ENCODE measurements around the gene DMWD. TPM values are rescaled to one million over a fixed set of nuclear protein-coding genes. Genes with fewer than 3 reads are reported as not detected.

DMWD gene, protein sequence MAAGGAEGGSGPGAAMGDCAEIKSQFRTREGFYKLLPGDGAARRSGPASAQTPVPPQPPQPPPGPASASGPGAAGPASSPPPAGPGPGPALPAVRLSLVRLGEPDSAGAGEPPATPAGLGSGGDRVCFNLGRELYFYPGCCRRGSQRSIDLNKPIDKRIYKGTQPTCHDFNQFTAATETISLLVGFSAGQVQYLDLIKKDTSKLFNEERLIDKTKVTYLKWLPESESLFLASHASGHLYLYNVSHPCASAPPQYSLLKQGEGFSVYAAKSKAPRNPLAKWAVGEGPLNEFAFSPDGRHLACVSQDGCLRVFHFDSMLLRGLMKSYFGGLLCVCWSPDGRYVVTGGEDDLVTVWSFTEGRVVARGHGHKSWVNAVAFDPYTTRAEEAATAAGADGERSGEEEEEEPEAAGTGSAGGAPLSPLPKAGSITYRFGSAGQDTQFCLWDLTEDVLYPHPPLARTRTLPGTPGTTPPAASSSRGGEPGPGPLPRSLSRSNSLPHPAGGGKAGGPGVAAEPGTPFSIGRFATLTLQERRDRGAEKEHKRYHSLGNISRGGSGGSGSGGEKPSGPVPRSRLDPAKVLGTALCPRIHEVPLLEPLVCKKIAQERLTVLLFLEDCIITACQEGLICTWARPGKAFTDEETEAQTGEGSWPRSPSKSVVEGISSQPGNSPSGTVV
- total RNA-seq (2014; rRNA removed; shearing (Covaris generic)) = 24.3 and 26.7 TPM in 2 replicates
- polyA plus RNA-seq (2015; cell fraction: cytosol; rRNA removed) = 36.6 and 52.2 TPM in 2 replicates
- polyA plus RNA-seq (2015; cell fraction: nucleus; rRNA removed) = 53.8 and 61.7 TPM in 2 replicates

DNA sequence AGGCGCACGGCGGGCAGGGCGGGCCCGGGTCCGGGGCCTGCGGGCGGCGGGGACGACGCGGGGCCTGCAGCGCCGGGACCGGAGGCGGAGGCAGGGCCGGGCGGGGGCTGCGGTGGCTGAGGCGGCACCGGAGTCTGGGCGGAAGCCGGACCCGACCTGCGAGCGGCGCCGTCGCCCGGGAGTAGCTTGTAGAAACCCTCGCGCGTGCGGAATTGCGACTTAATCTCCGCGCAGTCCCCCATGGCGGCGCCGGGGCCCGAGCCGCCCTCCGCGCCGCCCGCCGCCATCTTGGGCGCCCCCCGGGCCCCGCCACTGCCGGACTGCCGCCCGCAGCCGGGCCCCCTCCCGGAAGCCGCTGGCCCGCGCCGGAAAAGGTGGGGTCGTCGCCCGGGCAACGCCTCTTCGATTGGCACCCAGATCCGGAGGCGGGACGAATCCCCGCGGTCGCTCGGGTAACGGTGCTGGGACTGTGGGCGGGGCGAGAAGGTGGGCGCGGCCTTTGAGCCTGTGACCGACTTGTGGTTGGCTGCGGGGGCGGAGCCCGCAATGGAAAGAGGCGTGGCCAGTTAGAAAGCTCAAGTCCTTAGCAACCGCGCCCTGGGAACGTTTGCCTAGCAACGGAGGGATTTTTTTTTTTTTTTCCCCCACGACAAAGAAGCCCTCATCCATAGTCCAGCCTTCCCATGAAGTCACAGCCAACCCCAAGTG lies at the start of gene DMWD:
TSS of gene DMWD (minus strand) at position 376 of the 708 bp plus-strand sequence. CDS start at position 287, 89 bp downstream.
- in situ Hi-C loops (cut with HindIII; ENCODE audit: low pct_unique_long_range_greater_than_20kb, low sequenced_read_pairs) = no loop called here
- peak; percentile 98 for DNase-seq (ENCODE audit: low read depth, low spot score)

DNA sequence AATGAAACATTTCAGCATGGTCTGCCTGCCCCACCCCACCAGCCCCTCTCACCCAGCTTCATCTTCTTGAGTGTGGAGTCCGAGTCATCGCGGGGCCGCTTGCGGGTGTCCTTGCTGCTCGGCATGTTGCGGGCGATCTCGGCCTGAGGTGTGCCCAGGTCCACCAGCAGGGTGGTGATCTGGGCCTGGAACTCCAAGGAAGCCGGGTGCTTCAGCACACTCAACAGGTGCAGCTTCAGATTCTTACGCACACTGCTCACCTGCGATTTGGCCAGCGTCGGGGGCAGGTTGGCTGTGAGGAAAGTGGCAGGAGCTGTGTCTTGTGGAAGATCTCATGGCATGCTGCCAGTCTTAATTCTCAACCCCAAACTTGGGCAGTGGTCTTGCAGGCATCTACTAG lies 49.6 kb upstream of the DMWD start:
- DNase-seq (ENCODE audit: low read depth, low spot score) = no peak

DNA sequence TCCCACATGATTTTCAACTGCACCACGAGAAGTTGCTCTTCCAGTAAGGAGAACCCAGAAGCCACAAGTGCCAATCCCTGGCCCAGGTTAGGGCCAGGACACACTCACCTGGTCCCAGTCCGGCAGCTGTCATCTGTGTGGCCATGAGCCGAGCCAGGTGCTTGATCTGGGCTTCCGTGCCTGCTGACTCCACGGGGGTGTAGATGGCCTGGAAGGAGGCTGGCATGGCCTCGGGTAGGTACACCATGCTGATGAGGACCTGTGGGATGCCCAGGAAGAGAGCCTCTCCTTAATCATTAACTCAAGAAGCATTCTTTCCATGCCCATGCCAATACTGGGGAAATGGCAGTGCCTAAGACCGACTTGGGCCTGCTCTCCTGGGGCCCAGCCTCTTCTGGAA lies 42.3 kb upstream of the DMWD start:
- in situ Hi-C loops (cut with HindIII; ENCODE audit: low pct_unique_long_range_greater_than_20kb, low sequenced_read_pairs) = no loop called here
- DNase-seq (ENCODE audit: low read depth, low spot score) = no peak

More for the DNA sequence above, 49.6 kb upstream of the DMWD start:
- in situ Hi-C loops (cut with HindIII; ENCODE audit: low pct_unique_long_range_greater_than_20kb, low sequenced_read_pairs) = no loop called here

DNA sequence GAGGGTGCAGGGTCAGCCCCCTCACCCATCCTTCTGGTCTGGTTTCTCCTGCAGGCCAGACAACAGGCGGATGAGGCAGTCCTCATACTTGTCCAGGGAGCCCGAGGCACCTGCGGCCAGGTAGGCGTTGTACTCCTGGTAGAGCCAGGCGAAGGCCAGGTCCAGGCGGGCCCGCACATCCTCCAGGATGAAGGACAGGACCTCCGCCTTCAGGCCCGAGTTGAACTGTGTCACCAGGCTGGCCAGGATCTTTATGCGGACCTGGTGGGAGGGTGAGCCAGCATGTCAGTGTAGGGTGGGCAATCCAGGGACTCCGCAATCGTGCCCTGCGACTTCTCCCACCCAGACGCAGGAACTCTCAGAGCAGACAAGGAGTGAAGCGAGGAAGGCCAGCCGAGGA lies 36.3 kb upstream of the DMWD start:
- in situ Hi-C loops (cut with HindIII; ENCODE audit: low pct_unique_long_range_greater_than_20kb, low sequenced_read_pairs) = no loop called here
- no peak for DNase-seq (ENCODE audit: low read depth, low spot score)

DNA sequence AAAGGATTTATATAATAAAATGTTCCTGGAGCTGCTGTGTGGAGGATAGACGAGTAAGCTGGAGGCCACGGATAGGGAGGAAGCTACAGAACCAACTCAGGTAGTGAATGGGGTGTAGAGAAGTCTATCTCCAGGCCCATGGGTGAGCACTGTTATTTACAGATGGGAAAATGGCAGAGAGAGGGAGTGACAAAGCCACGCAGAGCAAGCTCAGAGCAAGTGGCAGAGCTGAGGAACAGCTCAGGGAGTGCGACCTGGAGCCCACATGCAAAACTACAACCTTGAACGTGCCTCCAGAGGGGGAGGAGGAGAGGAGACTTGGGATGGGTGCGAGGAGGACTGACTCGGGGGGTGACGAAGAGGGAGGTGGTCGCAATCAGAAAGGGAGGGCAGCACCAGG lies 35.9 kb upstream of the DMWD start:
- no peak for DNase-seq (ENCODE audit: low read depth, low spot score)
- in situ Hi-C loops (cut with HindIII; ENCODE audit: low pct_unique_long_range_greater_than_20kb, low sequenced_read_pairs) = no loop called here

DNA sequence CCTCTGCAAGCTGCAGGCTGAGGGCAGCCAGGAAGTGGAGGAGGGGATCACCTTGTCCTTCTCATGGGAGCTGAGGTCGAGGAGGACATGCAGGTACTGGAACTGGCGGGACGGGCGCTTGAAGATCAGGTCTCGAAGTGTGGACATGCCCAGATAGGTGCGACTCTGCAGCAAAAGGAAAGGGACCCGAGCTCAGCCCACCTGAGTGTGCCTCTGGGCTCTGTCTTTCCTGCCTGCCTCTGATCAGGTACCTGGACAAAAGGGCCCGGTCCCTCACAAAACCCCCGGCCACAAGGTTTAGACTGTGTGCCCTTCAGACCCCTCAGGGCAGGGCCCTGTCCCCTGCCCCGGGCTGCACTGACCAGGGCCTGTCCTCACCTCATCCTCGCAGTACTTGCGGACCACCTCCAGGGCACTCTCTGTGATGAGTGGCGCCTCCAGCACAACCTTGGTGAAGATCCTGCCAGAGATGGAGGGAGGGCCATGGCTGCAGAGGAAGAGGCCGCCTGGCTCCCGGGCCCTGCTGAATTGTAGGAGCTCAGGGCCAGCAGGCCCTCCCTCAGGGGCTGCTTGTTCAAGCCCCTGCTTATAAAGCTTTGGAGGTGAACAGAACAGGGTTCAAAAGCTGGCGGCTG lies 34.9 kb upstream of the DMWD start:
- no peak for DNase-seq (ENCODE audit: low read depth, low spot score)
- in situ Hi-C loops (cut with HindIII; ENCODE audit: low pct_unique_long_range_greater_than_20kb, low sequenced_read_pairs) = no loop called here

DNA sequence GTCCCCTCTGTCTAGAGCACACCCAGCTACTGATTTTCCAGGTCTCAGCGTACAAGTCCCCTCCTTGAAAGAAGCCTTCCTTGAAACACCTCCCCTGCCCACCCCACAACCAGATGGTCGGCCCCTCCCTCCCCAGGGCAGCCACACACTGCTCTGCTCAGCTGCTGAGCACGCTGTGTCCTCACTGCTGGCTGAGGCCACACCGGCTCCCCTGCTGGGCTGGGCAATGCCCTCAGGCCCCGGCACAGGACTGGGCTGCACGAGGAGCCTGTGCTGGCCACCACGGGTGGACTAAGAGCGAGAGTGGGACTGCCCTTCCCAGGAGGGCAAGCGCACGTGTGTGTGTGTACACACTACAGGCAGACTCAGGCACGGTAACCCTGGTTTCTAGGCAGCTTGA lies 34.3 kb upstream of the DMWD start:
- no peak for DNase-seq (ENCODE audit: low read depth, low spot score)
- in situ Hi-C loops (cut with HindIII; ENCODE audit: low pct_unique_long_range_greater_than_20kb, low sequenced_read_pairs) = no loop called here

DNA sequence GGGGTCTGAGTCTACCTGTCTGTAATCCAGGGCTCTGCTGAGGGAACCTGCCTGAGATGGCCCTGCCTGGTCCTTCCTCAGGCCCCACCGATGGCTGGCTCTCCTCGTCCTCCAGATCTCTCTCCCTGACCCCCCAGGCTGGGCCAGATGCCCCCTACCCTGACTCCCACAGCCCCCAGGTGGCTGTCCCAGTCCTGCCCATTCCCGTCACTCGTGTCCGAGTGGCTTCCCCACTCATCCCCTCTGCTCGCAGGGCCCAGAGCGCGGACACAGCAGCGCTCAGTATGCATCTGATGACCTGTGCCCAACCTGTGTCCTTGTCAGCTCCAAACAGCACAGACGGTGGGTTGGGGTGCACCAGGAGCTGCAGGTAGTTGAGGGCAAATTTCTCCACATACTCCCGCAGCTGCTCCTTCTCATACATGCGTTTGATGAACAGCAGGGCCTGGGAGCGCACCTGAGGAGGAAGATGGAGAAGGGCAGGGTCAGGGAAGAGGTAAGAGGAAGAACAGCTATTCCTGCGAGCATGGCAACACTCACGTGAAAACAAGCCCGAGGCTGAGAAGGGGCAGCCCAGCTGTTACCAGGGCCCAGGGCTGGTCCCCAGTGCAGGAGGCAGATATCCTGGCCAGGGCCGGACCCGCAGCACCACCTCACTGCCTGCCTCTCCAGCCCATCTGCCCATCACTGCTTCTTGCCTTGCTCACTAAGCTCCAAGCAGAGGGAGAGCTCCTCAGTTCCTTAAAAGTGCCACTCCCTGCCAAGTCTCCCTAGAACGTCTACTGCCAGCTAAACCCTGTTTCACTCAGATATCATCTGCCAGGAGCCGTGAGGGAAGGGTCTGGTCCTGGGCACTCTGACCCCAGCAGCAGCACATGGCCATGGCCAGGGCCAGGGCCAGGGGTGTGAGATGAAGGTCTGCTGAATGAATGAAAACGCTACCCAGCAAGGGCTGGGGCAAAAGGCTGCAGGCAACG lies 33.6 kb upstream of the DMWD start:
- in situ Hi-C loops (cut with HindIII; ENCODE audit: low pct_unique_long_range_greater_than_20kb, low sequenced_read_pairs) = no loop called here
- no peak for DNase-seq (ENCODE audit: low read depth, low spot score)

DNA sequence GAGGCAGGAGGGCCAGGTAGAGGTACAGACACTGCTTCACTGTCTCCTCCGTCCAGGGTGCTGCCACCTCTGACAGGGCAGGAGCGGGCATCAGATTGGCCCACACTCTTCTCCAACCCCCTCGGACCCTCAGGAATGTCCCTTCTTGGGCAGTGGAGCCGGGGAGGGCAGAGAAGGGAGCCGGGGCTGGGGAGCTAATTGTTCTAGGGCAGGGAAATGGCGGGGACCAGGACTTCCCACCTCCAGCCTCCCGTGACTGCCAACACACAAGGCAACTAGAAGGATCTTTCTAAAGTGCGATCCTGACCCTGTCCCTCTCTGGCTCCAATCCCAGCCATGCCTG lies 32.6 kb upstream of the DMWD start:
- in situ Hi-C loops (cut with HindIII; ENCODE audit: low pct_unique_long_range_greater_than_20kb, low sequenced_read_pairs) = no loop called here
- DNase-seq (ENCODE audit: low read depth, low spot score) = no peak

DNA sequence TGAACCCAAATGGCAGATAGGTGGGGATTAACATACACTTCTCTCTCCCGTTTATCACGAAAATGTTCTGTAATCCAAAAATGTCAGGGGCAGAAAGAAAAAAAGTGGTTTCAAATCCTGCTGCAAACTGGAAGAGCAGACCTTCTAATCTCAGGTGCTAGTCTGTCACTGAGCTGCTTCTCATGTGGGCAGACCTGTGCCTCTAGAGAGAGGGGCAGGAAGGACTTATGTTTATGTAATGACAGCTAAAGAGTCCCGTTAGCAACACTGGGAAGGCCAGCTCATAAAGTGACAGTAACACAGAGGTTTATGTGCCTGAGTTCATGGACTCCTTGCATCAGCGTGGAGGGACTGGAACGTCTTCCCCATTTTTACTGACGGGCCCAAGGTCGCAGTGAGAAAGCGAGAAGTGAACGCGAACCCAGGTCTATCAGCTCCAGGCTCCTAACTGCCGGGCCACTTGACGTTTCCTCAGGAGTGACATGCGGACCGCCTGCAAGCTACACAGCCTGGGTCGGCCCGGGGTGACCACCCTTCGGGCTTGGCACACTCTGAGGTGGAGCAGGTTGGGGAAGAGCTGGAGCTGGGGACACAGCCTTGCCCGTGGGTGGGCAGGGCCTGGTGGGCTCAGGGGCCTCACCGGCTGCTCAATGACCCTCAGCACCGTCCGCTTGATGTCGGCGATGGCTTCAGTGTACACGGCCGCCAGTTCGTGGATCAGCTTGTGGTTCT lies 32.1 kb upstream of the DMWD start:
- no peak for DNase-seq (ENCODE audit: low read depth, low spot score)
- in situ Hi-C loops (cut with HindIII; ENCODE audit: low pct_unique_long_range_greater_than_20kb, low sequenced_read_pairs) = no loop called here

DNA sequence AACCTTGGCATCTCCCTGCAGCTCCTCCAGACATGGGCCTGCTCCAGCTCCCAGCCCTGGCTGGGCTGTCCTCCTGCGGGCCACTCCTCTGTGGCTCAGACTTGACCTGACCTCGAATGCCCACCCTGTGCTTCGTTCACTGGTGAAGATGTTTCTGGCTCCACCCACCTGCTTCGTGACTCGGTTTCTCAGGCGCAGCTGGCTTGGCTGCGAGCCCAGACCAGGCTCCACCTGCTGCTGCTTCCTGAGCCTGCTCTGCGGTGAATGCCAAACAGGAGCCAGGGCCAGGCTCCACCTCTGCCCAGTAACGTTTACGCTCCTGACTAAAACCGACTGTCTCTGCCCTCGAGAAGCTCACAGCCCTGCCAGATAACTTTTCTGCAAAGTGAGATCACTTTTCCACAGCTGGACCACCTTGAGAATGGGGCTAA lies 31.4 kb upstream of the DMWD start:
- in situ Hi-C loops (cut with HindIII; ENCODE audit: low pct_unique_long_range_greater_than_20kb, low sequenced_read_pairs) = no loop called here
- no peak for DNase-seq (ENCODE audit: low read depth, low spot score)

DNA sequence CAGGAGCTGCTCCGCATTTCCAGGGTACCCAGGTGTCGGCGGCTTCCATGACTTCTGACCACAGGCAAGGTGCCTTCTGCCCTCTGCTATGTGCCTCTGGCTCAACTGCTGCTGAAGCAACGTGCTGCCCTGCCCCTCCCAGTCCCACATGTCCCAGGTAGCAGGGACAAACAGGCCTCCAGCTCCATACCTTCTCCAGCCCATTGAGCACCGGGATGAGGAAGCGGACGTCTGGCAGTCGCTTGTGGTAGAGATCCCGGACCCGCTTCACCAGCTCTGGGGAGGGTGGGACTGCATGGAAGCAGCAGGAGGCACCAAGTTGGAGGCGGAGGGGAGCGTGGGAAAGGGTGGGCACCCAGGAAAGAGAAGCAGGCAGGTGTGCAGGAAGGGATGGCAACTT lies 30.5 kb upstream of the DMWD start:
- in situ Hi-C loops (cut with HindIII; ENCODE audit: low pct_unique_long_range_greater_than_20kb, low sequenced_read_pairs) = no loop called here
- DNase-seq (ENCODE audit: low read depth, low spot score) = no peak

DNA sequence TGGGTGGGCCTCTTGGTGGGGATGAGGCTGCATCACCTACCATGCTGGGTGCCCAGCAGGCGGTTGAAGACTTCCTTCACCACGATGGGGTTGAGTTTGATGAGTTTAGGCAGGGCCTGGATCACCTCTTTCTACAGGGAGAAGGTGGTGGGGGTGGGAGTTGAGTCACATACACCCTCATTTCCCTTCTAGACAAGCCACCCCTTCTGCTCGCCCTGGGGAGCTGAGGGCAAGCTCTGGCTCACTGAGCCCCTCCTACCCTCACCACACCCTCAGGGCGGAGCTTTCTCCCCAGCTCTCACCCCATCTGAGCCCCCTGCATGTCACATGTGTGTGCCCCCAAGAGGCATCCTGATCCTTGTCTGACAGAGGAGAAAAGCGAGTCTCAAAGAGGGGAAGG lies 30.1 kb upstream of the DMWD start:
- in situ Hi-C loops (cut with HindIII; ENCODE audit: low pct_unique_long_range_greater_than_20kb, low sequenced_read_pairs) = no loop called here
- DNase-seq (ENCODE audit: low read depth, low spot score) = no peak

DNA sequence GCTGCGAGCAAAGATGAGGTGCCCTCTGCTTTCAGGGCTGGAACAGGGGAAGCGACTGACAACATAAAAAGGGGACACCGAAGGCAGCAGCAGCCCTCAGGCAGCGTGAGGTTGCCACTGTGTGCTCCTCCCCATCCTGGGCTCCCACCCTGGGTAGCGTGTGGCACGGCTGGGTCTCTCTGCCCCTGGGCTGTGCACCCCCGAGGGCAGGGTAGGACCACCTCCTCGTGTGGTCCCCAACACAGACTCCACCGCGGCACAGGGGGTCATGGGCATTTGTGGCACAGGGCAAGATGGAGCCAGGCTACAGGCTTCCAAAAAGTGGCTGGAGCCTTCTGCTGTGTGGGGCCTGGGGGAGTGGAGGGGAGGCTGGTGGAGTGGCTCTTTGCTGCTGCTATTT lies 28.9 kb upstream of the DMWD start:
- DNase-seq (ENCODE audit: low read depth, low spot score) = no peak
- in situ Hi-C loops (cut with HindIII; ENCODE audit: low pct_unique_long_range_greater_than_20kb, low sequenced_read_pairs) = no loop called here

DNA sequence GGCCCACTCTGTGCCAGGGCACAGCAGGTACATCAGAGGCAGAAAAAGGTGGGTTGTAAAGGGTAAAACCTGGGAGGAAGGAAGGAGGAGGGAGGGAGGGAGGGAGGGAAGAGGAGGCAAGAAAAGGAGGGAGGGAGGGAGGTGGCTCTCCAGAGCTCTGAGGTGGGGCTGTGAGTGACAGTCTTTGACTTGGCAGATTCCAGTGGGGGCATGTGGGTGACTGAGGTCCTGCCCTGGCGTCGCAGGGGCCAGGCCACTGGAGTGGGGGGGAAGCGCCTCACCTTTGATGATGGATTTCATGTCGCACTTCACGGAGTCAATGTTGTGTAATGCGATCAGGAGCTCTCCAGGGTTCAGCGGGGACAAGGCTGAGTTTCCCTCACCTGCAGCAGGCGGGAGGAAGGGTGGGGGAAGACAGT lies 28.5 kb upstream of the DMWD start:
- in situ Hi-C loops (cut with HindIII; ENCODE audit: low pct_unique_long_range_greater_than_20kb, low sequenced_read_pairs) = no loop called here
- DNase-seq (ENCODE audit: low read depth, low spot score) = no peak

DNA sequence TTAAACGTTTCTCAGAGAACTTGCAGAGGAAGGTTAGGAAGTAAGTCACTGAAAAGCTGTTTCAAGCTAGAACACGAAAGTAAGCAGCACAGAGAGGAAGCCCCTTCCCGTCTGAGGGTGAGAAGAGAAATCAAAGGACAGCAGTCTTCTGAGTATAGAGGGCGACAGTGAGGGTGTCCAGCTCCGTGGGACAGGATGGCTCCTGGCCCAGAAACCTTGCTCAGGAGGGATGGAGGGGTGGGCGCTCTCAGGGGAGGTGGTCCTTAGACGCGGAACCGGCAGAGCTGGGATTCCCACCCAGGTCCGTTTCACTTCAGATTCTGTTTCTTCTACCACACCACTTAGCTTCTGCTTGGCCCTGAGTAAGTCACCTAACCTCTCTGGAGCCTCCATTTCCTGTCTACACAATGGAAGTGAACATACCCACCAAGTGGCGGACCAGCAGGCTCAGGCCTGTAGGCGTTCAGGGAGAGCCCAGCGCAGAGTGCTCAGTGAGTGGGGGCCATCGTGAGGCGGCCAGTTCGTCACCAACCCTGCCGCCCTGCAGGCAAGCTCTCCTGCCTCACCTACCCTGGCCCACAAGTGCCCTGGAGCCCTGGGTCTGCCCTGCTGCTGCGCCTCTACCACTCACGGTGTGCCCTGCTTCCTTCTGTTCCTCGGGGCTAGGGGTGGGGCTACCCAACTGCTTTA lies 27.9 kb upstream of the DMWD start:
- in situ Hi-C loops (cut with HindIII; ENCODE audit: low pct_unique_long_range_greater_than_20kb, low sequenced_read_pairs) = no loop called here
- DNase-seq (ENCODE audit: low read depth, low spot score) = no peak
